ENCODE measurements around the gene FNBP1.

Gene FNBP1

GRCh38 chr9:129895376-129896268, 147.4 kb downstream of the FNBP1 start:
- POLR2A ChIA-PET, result no interaction called here
- TF ChIP-seq ZNF394 (tag by site-specific recombination; IDR thresholded peaks at IDR 0.05; ENCODE audit: borderline replicate concordance) (no peak), ZBTB20 (tag by site-specific recombination; IDR thresholded peaks at IDR 0.05) (peak; percentile 27; the same call in 1 of the 2 replicates)
- H3K9me3 ChIP-seq (ENCODE audit: control insufficient read depth, insufficient read depth, low read depth, low read length), result no peaks in the 10 kb centered on the region
- no peak overlapping the region for H3K4me3 ChIP-seq (ENCODE audit: low read depth, low read length)
- H3K36me3 ChIP-seq (ENCODE audit: control insufficient read depth in 2 of 2, insufficient read depth in 1 of 2, low read length in 2 of 2), result peaks cover 0 to 37% of the 10 kb centered on the region in 2 experiments; a peak in 2 of 3 replicates
- H3K27ac ChIP-seq (ENCODE audit: extremely low read depth, low read depth, low read length), result no peak overlapping the region
- 0 out of 2 replicates have a peak, but pooled peaks cover 2% of the 10 kb centered on the region for H3K4me1 ChIP-seq (ENCODE audit: control insufficient read depth, insufficient read depth, low read length)
- CTCF ChIA-PET, result interaction anchor here (0.5 kb wide), 1 partner anchor 162 kb away, joined by 4 read pairs; no protein-coding TSS in a partner anchor

GRCh38 chr9:129894120-129894823, 148.7 kb downstream of the FNBP1 start:
- POLR2A ChIA-PET, result no interaction called here
- CTCF ChIA-PET, result interaction anchor here (0.5 to 0.6 kb wide), 2 partner anchors 16 to 371 kb away, joined by 3 read pairs; partner anchors contain the start of gene HMCN2
- no peaks in the 10 kb centered on the region for H3K9me3 ChIP-seq (ENCODE audit: control insufficient read depth, insufficient read depth, low read depth, low read length)
- H3K4me3 ChIP-seq (ENCODE audit: low read depth, low read length), result no peak overlapping the region
- H3K27ac ChIP-seq (ENCODE audit: extremely low read depth, low read depth, low read length), result no peak overlapping the region
- H3K36me3 ChIP-seq (ENCODE audit: control insufficient read depth in 2 of 2, insufficient read depth in 1 of 2, low read length in 2 of 2), result peaks cover 0 to 34% of the 10 kb centered on the region in 2 experiments; a peak in 2 of 3 replicates
- 0 out of 2 replicates have a peak, but pooled peaks cover 2% of the 10 kb centered on the region for H3K4me1 ChIP-seq (ENCODE audit: control insufficient read depth, insufficient read depth, low read length)
- TF ChIP-seq ZNF324 (tag by site-specific recombination; IDR thresholded peaks at IDR 0.05) (no peak), AEBP2 (tag by site-specific recombination; IDR thresholded peaks at IDR 0.05; ENCODE audit: borderline replicate concordance) (no peak), MEIS1 (CRISPR knock-in tag; IDR thresholded peaks at IDR 0.05; ENCODE audit: borderline replicate concordance) (no peak), ZNF341 (tag by site-specific recombination; IDR thresholded peaks at IDR 0.05; ENCODE audit: low read depth) (no peak), ZNF624 (tag by site-specific recombination; IDR thresholded peaks at IDR 0.05) (no peak), ZNF521 (tag by site-specific recombination; IDR thresholded peaks at IDR 0.05) (no peak), ZNF555 (tag by site-specific recombination; conservative IDR thresholded peaks at IDR 0.05) (no peak), ZNF510 (tag by site-specific recombination; IDR thresholded peaks at IDR 0.05; ENCODE audit: insufficient replicate concordance) (no peak), OSR2 (tag by site-specific recombination; IDR thresholded peaks at IDR 0.05) (no peak), ZNF280C (tag by site-specific recombination; IDR thresholded peaks at IDR 0.05) (no peak), KLF10 (tag by site-specific recombination; IDR thresholded peaks at IDR 0.05) (no peak), ZNF426 (tag by site-specific recombination; IDR thresholded peaks at IDR 0.05) (no peak), PBX3 (CRISPR knock-in tag; IDR thresholded peaks at IDR 0.05) (no peak), PRDM6 (tag by site-specific recombination; IDR thresholded peaks at IDR 0.05) (no peak), ZNF362 (tag by site-specific recombination; IDR thresholded peaks at IDR 0.05) (no peak), ZNF280D (tag by site-specific recombination; IDR thresholded peaks at IDR 0.05) (no peak), ZNF558 (tag by site-specific recombination; IDR thresholded peaks at IDR 0.05) (no peak), HOXA7 (CRISPR knock-in tag; IDR thresholded peaks at IDR 0.05; ENCODE audit: borderline replicate concordance) (no peak)
